NCI-H460 (cell line): Measurements from ENCODE around the gene METAP2. TPM values are rescaled to one million over a fixed set of nuclear protein-coding genes. Genes with fewer than 3 reads are reported as not detected.
"Not testable (repeated sequence)": the region's sequence is repeated elsewhere in the genome, so short reads cannot be mapped to it uniquely, and the experiment has no call there.

Source experiments
- DNase-seq: peaks from one replicate; pipeline ENCODE4 v3.0.0-alpha.2; 2016; ENCODE audit warnings: low read depth; ENCODE audit errors: extremely low read depth
- total RNA-seq: library from RNA; depleted of rRNA; stranded (reverse); fragments of >200 nt; shearing (Covaris generic); gene quantifications from 2 replicates; pipeline ENCODE4 v1.2.3, GENCODE V29; 2014

Gene METAP2
- total RNA-seq, 1 experiment from 2014 or later = 168 TPM

GRCh38 chr12:95462081-95462480, 11.9 kb upstream of the METAP2 start:
- DNase-seq = no peak

- DNase-seq = no peak
These were observed 11.4 kb upstream of the METAP2 start for GRCh38 chr12:95462551-95462950.

- DNase-seq = no peak
These were observed 10.9 kb upstream of the METAP2 start for GRCh38 chr12:95463050-95463449.

- not testable (repeated sequence) for DNase-seq
These were observed 10.2 kb upstream of the METAP2 start for GRCh38 chr12:95463776-95464175.

- no peak for DNase-seq
These were observed 8.7 kb upstream of the METAP2 start for GRCh38 chr12:95465275-95465674.

GRCh38 chr12:95470300-95470699, 3.7 kb upstream of the METAP2 start:
- no peak for DNase-seq

GRCh38 chr12:95473231-95473883, 595 bp upstream of the METAP2 start:
- peak; percentile 38 for DNase-seq

GRCh38 chr12:95474660-95474958, 657 bp downstream of the METAP2 start:
- DNase-seq = no peak

GRCh38 chr12:95480230-95480629, 6.3 kb downstream of the METAP2 start:
- DNase-seq = no peak

GRCh38 chr12:95481072-95481471, 7.1 kb downstream of the METAP2 start:
- no peak for DNase-seq

GRCh38 chr12:95481888-95482287, 7.9 kb downstream of the METAP2 start:
- no peak for DNase-seq

GRCh38 chr12:95482564-95482963, 8.6 kb downstream of the METAP2 start:
- not testable (repeated sequence) for DNase-seq

- DNase-seq = no peak
These were observed 10.6 kb downstream of the METAP2 start for GRCh38 chr12:95484524-95484923.

GRCh38 chr12:95487024-95487423, 13.1 kb downstream of the METAP2 start:
- DNase-seq = no peak

- no peak for DNase-seq
These were observed 18.5 kb downstream of the METAP2 start for GRCh38 chr12:95492462-95492861.

- DNase-seq = no peak
These were observed 20.9 kb downstream of the METAP2 start for GRCh38 chr12:95494888-95495287.

GRCh38 chr12:95495433-95495832, 21.5 kb downstream of the METAP2 start:
- DNase-seq = no peak

GRCh38 chr12:95497031-95497430, 23.1 kb downstream of the METAP2 start:
- DNase-seq = no peak

- no peak for DNase-seq
These were observed 25.0 kb downstream of the METAP2 start for GRCh38 chr12:95498968-95499367.

- DNase-seq = no peak
These were observed 25.8 kb downstream of the METAP2 start for GRCh38 chr12:95499772-95500171.

- DNase-seq = no peak
These were observed 30.2 kb downstream of the METAP2 start for GRCh38 chr12:95504140-95504539.

- no peak for DNase-seq
These were observed 31.1 kb downstream of the METAP2 start for GRCh38 chr12:95505039-95505438.
